GM20000 (cell line): Measurements from ENCODE around the gene IGBP1.
"Not testable (repeated sequence)": the region's sequence is repeated elsewhere in the genome, so short reads cannot be mapped to it uniquely, and the experiment has no call there.

Experiments used
- DNase-seq: peaks from one replicate; pipeline ENCODE4 v3.0.0; 2012; ENCODE audit warnings: low spot score
- CTCF ChIP-seq: IDR thresholded peaks from 2 replicates; pipeline ENCODE4 v1.5.1; 2012; ENCODE audit warnings: mild to moderate bottlenecking, control low read depth; ENCODE audit errors: extremely low read depth, missing control alignments

Gene IGBP1

DNA sequence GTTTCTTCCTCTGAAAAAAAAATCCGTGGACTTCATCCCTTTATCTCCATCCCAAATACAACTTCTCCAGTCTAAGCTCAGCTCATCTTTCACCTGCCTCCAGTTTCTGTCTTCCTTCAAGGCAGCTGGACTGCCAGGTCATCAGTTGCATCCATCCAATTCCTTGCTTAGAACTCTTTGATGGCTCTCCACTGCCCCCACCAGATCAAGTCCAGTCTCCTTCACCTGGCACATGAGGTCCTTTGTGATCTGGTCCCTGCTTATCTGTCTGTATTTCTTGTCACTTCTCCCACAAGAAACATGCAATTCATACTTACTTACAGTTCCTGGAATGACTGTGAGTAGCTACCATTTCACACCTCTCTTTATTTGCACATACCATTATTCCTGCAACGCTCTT lies 37.2 kb upstream of the IGBP1 start:
- TF ChIP-seq CTCF = no peak
- no peak for DNase-seq

- DNase-seq = no peak
These were observed 28.0 kb upstream of the IGBP1 start for GRCh38 chrX:70105229-70105628.

DNA sequence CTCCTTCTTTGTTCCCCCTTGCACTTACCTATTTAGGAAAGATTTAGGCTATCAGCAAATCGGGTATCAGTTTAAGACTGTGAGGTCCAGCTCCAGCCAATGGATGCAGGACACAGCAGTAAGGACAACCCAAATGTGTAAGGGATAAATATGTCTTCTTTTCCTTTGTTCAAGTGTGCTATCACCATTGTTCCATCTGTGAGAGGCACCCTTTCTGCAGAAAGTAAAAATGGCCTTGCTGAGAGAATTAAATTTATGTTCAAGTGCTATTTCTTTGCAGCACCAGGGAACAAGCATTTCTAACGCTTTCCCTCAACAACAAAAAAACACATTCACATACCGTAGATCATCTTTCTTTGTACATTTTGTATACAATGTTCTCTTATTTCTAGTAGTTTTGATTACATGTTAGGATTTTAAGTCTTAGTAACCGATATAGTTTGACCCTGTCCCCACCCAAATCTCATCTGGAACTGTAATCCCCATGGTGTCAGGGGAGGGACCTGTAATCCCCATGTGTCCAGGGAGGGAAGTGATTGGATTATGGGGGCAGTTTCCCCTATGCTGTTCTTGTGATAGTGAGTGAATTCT lies 21.7 kb upstream of the IGBP1 start:
- DNase-seq = not testable (repeated sequence)

More at GRCh38 chrX:70105229-70105628, 28.0 kb upstream of the IGBP1 start:
- no peak for TF ChIP-seq CTCF

DNA sequence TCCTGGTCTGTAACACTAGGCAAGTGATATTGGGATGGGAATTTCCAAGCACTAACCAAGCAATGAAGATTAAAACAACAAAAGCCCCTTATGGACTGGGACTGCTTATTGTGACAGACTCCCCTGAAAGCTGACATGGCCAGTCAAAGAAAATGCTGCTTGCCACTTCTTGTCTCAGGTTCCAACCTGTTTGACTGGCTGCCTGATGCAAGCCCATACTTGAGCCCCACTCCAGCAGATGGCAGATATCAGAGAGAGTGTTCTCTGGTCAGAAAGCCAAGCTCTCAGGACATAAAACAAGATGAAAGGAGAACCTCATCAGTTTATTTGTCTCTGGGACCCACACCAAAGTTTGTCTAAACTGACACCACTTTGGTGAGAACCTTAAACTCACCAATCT lies 15.5 kb upstream of the IGBP1 start:
- no peak for DNase-seq
- TF ChIP-seq CTCF = no peak

DNA sequence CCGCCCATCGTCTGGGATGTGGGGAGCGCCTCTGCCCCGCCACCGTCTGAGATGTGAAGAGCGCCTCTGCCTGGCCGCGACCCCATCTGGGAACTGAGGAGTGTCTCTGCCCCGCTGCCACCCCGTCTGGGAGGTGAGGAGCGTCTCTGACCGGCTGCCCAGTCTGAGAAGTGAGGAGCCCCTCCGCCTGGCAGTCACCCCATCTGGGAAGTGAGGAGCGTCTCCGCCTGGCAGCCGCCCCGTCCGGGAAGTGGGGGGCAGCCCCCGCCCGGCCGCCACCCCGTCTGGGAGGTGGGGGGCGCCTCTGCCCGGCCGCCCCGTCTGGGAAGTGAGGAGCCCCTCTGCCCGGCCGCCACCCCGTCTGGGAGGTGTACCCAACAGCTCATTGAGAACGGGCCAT lies 10.2 kb upstream of the IGBP1 start:
- not testable (repeated sequence) for DNase-seq

- no peak for DNase-seq
- TF ChIP-seq CTCF = no peak
These were observed 8.6 kb upstream of the IGBP1 start for GRCh38 chrX:70124678-70125077.

DNA sequence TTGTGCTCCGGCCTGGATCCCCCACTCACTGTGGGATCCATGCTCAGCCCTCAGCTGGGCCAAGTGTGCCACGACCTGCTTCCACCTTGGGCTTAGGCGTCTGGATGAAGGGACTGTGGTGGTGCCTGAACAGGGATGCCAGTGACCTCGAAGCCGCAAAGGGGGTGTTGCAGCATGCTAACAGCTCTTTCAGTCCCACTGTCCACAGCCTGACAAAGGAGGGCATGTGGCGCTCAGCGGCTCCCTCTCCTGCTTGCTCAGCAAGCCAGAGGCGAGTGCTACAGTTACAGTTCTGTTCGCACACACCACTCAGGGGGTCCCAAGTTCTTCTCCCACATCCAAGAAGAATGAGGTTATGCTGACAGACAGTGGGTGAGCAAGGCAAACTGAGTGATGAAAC lies 5.2 kb upstream of the IGBP1 start:
- no peak for TF ChIP-seq CTCF
- no peak for DNase-seq

DNA sequence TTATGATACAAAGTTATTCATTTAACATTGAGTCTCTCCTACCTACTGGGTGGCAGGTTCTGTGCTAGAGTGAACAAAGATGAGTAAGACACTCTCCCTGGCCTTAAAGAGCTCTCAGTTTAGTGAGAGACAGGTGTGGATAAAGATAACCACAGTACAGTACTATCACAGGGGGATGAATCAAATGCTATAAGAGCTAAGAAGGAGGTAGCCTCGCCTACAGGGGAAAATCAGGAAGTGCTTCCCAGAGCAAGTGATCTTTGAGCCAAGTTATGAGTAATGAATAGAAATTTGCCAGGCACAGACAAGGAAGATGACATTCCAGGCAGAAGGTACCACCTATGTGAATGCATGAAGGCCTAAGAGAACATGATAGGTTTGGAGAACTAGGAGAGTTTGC lies 3.4 kb upstream of the IGBP1 start:
- no peak for TF ChIP-seq CTCF
- DNase-seq = no peak
